ENCODE data around the gene SEPTIN1. TPM values are rescaled to one million over a fixed set of nuclear protein-coding genes. Genes with fewer than 3 reads are reported as not detected.
"Not testable (repeated sequence)": the region's sequence is repeated elsewhere in the genome, so short reads cannot be mapped to it uniquely, and the experiment has no call there.

Gene SEPTIN1
- total RNA-seq, 1 donor from 2014 or later: 0.85 TPM

DNA sequence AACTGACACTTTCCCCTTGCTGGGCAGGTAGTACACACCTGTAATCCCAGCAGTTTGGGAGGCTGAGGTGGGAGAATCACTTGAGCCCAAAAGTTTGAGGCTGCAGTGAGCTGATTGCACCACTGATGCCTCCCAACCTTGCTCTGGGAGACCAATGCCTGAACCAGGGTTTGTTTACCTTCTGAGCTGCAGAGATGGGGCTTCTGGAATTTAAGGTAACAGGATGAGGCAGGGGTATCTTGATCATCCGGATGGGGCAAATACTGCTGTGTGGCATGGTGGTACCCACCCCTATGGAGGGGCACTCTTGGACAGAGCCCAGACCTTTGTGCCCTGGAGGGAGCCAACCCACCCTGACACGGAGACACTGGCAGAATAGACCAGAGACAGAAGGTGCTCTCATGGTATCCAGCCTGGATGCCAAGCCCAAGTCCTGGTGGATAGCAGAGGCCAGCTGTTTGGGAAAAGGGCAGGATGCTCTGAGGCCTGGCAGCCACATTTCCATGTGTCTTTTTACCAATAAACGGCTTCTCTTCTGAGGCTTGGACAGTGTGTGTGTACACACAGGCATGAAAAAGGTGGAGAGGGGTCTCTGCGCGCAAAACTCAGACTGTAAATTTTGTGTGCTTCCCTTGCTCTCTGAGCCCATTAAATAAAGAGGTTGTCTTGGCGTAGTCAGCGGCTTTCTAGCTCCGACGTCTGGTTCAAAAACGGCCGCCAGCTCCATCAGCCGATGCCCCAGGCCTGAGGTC, 17.2 kb upstream of the SEPTIN1 start:
- no peaks in the 10 kb centered on the region for H3K9me3 Mint-ChIP-seq (ENCODE audit: low read depth)
- TF ChIP-seq, protein P1, sequence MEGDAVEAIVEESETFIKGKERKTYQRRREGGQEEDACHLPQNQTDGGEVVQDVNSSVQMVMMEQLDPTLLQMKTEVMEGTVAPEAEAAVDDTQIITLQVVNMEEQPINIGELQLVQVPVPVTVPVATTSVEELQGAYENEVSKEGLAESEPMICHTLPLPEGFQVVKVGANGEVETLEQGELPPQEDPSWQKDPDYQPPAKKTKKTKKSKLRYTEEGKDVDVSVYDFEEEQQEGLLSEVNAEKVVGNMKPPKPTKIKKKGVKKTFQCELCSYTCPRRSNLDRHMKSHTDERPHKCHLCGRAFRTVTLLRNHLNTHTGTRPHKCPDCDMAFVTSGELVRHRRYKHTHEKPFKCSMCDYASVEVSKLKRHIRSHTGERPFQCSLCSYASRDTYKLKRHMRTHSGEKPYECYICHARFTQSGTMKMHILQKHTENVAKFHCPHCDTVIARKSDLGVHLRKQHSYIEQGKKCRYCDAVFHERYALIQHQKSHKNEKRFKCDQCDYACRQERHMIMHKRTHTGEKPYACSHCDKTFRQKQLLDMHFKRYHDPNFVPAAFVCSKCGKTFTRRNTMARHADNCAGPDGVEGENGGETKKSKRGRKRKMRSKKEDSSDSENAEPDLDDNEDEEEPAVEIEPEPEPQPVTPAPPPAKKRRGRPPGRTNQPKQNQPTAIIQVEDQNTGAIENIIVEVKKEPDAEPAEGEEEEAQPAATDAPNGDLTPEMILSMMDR (IDR thresholded peaks at IDR 0.05): peak; percentile 16
- H3K4me1 Mint-ChIP-seq (ENCODE audit: low read depth): peaks cover 34% of the 10 kb centered on the region
- no peak for DNase-seq (ENCODE audit: low spot score)
- no peaks in the 10 kb centered on the region for H3K27me3 Mint-ChIP-seq (ENCODE audit: low read depth)
- peaks cover 2% of the 10 kb centered on the region for H3K36me3 Mint-ChIP-seq (ENCODE audit: low read depth)
- H3K27ac Mint-ChIP-seq (ENCODE audit: unreplicated experiment): peak overlapping the region; percentile 96
- H3K4me3 Mint-ChIP-seq (ENCODE audit: unreplicated experiment): peak overlapping the region; percentile 87

- H3K27ac Mint-ChIP-seq (ENCODE audit: unreplicated experiment): peak overlapping the region; percentile 63
- H3K36me3 Mint-ChIP-seq (ENCODE audit: low read depth): peaks cover 2% of the 10 kb centered on the region
- no peaks in the 10 kb centered on the region for H3K27me3 Mint-ChIP-seq (ENCODE audit: low read depth)
- no peak for DNase-seq (ENCODE audit: low spot score)
- H3K4me1 Mint-ChIP-seq (ENCODE audit: low read depth): peaks cover 41% of the 10 kb centered on the region
- TF ChIP-seq, protein P1 (IDR thresholded peaks at IDR 0.05): no peak
- no peak overlapping the region for H3K4me3 Mint-ChIP-seq (ENCODE audit: unreplicated experiment)
- no peaks in the 10 kb centered on the region for H3K9me3 Mint-ChIP-seq (ENCODE audit: low read depth)
Observed at GRCh38 chr16:30398661-30399434, 16.5 kb upstream of the SEPTIN1 start.

DNA sequence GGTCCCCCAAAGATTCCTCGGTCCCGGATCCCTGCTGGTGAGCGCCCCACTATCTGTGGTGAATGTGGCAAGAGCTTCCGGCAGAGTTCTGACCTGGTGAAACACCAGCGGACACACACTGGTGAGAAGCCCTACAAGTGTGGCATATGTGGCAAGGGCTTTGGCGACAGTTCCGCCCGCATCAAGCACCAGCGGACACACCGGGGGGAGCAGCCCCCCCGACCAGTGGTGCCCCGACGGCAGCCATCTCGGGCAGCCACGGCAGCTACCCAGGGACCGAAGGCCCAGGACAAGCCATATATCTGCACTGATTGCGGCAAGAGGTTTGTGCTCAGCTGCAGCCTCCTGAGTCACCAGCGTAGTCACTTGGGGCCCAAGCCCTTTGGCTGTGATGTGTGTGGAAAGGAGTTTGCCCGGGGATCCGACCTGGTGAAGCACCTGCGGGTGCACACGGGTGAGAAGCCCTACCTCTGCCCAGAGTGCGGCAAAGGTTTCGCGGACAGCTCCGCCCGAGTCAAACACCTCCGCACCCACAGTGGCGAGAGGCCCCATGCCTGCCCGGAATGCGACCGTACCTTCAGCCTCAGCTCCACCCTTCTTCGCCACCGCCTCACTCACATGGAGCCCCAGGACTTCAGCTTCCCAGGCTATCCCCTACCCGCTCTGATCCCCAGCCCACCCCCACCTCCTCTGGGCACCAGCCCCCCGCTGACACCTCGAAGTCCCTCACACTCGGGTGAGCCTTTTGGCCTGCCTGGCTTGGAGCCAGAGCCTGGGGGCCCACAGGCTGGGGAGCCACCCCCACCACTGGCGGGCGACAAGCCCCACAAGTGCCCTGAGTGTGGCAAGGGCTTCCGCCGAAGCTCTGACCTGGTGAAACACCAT, 15.7 kb upstream of the SEPTIN1 start:
- H3K27ac Mint-ChIP-seq (ENCODE audit: unreplicated experiment): no peak overlapping the region
- no peaks in the 10 kb centered on the region for H3K27me3 Mint-ChIP-seq (ENCODE audit: low read depth)
- no peak for DNase-seq (ENCODE audit: low spot score)
- H3K4me1 Mint-ChIP-seq (ENCODE audit: low read depth): peaks cover 44% of the 10 kb centered on the region
- TF ChIP-seq, protein P1 (IDR thresholded peaks at IDR 0.05): no peak
- peaks cover 2% of the 10 kb centered on the region for H3K36me3 Mint-ChIP-seq (ENCODE audit: low read depth)
- H3K4me3 Mint-ChIP-seq (ENCODE audit: unreplicated experiment): no peak overlapping the region
- H3K9me3 Mint-ChIP-seq (ENCODE audit: low read depth): no peaks in the 10 kb centered on the region

DNA sequence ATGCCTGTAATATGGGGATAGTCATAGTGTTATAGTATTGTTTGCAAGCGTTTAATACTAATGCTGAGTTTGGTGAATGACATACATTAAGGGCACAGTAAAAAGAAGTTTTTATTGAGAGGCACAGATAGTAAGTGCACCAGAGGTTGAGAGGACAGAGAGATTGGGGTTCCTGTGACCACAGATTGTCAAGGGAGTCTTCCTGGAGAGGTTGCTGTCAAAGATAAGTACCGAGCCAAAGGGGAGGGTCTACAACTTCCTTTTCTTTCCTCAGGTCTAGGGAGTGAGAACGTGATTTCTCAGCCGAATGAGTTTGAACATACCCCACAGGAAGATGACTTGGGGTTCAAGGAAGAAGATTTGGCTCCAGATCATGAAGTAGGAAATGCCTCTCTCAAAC, 14.7 kb upstream of the SEPTIN1 start:
- no peak overlapping the region for H3K4me3 Mint-ChIP-seq (ENCODE audit: unreplicated experiment)
- TF ChIP-seq, protein P1 (IDR thresholded peaks at IDR 0.05): no peak
- H3K4me1 Mint-ChIP-seq (ENCODE audit: low read depth): peaks cover 44% of the 10 kb centered on the region
- no peak overlapping the region for H3K27ac Mint-ChIP-seq (ENCODE audit: unreplicated experiment)
- no peaks in the 10 kb centered on the region for H3K27me3 Mint-ChIP-seq (ENCODE audit: low read depth)
- H3K36me3 Mint-ChIP-seq (ENCODE audit: low read depth): peaks cover 2% of the 10 kb centered on the region
- no peak for DNase-seq (ENCODE audit: low spot score)
- no peaks in the 10 kb centered on the region for H3K9me3 Mint-ChIP-seq (ENCODE audit: low read depth)

DNA sequence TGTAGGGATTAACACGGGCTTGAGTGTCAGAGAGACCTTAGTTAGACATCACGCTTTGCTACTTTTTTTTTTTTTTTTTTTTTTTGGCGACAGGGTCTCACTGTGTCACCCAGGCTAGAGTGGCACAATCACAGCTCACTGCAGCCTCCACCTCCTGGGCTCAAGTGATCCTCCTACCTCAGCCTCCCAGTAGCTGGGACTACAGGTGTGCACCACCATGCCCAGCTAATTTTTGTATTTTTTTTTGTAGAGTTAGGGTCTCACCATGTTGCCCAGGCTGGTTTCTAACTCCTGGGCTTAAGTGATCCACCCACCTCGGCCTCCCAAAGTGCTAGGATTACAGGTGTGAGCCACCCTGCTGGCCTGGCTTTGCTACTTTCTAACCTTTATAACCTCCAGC, 14.3 kb upstream of the SEPTIN1 start:
- DNase-seq (ENCODE audit: low spot score); H3K27me3 Mint-ChIP-seq (ENCODE audit: low read depth); H3K9me3 Mint-ChIP-seq (ENCODE audit: low read depth); H3K27ac Mint-ChIP-seq (ENCODE audit: unreplicated experiment); H3K36me3 Mint-ChIP-seq (ENCODE audit: low read depth): not testable (repeated sequence)
- peaks cover 42% of the 10 kb centered on the region for H3K4me1 Mint-ChIP-seq (ENCODE audit: low read depth)
- H3K4me3 Mint-ChIP-seq (ENCODE audit: unreplicated experiment): peak overlapping the region; percentile 81

Measured in chondrocyte (in vitro differentiated cells).